HG02885 (cell line): ENCODE results near the gene ATP2B2.

Experiments
- ATAC-seq: cut with Tn5 transposase; IDR thresholded peaks from one replicate; pipeline ENCODE4 v1.9.1; 2021; ENCODE audit warnings: mild to moderate bottlenecking; ENCODE audit not compliant: unreplicated experiment, poor library complexity

ATP2B2 gene

DNA sequence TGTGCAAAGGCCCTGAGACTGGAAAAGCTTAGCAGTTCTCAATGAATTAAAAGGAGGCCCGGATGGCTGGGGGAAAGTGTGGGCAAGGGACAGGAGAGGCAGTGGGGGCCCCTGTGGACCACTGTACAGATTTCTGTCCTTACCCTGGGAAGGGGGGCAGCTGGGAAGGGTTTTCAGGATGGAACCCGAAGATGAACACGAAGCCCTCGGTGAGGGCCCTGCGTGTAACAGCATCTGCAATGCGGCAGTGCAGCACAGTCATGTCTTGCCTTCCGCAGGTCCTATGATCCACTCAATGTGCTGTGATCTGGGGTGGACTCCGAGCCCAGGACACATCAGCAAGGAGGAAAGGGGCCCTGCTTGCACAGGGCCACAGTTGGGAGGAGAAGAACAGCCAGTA is 7.9 kb upstream of the ATP2B2 start:
- ATAC-seq: no peak

DNA sequence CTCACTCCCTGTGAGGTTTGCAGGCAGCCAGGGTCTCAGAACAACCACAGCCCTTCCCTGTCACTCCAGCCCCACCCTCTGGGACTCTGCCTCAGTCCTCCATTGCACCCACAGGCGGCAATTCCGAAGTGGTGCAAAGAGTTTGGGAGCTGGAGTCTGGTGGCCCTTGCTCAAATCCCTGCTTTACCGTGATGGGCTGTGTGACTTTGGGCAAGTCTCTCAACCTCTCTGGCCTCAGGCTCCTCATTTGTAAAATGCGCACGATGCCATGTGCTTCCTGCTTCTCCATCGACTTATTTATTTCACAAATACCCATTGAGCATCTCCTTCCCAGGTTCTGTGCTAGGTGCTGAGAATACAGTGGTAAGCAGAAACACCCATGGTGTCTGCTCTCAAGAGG is 7.3 kb upstream of the ATP2B2 start:
- ATAC-seq: no peak

DNA sequence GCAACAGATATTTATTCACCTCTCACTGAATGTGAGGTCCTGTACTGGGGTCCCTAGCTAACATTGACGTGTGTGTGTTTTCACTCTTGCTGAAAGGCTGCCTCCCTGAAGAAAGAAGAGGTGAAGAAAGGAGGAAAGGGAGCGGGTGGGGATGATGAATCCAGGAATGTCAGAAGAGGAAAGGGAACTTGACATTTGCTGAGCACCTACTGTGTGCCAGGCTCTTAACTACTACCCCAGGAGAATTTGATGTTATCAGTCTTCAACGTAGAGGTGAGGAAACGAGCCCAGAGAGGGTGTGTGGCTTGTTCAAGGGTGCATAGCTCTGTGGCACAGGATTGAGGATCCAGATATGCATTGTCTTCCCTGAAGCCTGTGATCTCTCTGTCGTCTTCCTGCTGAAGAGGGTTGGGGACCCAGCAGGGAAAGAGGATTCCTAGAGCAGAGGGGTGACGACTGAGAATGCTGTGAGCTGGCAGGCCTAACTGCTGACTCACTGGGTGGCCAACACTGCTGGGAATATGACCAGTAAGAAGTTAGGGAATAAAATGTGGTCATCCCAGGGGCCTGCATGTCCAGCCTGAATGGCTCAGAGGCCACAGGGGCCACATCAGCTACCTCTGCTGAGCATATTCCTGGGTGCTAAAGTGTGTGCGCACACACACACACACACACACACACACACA is 6.6 kb upstream of the ATP2B2 start:
- no peak for ATAC-seq

DNA sequence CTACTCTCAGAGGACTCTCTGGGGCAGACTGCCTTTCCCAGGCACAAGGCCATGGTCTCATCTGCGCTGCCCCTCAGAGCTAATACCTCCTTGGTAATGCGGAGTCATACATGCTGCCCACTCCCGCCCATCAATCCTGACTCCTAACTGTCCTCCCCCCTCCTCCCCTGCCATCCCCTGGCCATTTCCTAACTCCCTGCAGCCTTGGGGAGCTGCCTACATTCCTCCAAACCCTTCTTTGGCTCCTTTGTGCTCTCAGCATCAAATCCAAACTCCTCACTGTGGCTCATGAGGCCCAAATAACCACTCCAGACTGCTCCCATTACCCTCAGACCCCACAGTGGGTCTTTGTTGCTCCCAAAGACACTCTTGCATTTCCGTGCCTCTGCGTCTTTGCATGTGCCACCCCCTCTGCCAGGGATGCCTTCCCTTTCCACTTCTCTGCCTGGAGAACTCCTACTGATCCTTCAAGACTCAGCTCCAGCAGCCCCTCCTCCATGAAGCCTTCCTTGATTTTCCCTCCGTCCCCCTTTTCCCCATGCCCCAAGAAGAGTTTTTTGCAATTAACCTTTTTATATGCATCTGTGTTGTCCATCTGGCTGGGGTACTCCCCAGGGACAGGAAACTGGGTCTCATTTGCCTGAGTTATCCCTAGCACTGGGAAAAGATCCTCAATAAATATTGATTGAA is 5.5 kb upstream of the ATP2B2 start:
- no peak for ATAC-seq

DNA sequence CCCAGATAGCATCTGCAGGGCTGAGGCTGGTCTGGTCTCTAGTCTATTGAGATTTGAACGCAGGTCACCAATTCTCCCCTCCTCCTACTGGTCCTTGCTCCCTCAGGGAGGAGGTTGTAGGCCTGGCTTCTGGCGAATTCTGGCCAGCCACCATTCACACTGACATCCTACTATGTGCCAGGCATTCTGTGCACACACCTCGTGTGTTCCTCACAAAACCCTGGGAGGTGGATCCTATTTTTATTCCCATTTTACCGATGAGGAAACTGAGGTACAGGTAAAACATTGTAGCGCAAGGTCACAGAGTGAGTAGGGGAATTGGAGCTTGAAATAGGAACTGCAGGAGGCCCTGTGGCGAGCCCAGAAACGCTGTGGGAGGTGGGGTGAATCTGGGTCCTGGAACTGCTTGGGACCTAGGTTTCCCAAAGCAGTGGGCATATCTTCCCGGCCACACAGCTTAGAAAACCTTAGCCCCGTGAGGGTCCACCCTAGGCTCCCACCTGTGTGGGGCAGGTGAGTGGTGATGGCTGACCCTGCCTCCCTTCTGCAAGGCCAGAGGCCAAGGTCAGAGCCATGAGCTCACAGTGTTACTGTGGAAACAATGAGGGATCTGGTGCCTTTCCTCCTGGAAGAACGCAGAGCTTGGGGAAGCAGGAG is 4.8 kb upstream of the ATP2B2 start:
- ATAC-seq: no peak

DNA sequence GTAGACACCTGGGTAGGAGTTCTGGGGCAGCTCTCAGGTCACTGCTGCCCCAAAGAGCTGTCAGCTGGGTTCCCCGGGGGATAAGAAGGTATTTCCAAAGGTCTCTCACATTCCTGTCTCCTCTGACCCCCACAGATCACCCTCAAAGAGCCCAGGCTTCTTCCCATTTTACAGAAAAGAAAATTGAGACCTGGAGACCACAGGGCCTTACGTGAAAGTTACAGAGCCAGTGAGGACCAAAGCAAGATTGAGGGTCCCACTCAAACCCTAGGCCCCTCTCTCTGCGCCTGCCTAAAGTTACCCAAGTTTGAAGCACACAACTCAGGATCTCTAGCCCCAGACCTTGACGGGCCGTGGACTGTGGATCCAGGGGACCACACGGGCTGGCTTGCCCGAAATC is 3.9 kb upstream of the ATP2B2 start:
- no peak for ATAC-seq

DNA sequence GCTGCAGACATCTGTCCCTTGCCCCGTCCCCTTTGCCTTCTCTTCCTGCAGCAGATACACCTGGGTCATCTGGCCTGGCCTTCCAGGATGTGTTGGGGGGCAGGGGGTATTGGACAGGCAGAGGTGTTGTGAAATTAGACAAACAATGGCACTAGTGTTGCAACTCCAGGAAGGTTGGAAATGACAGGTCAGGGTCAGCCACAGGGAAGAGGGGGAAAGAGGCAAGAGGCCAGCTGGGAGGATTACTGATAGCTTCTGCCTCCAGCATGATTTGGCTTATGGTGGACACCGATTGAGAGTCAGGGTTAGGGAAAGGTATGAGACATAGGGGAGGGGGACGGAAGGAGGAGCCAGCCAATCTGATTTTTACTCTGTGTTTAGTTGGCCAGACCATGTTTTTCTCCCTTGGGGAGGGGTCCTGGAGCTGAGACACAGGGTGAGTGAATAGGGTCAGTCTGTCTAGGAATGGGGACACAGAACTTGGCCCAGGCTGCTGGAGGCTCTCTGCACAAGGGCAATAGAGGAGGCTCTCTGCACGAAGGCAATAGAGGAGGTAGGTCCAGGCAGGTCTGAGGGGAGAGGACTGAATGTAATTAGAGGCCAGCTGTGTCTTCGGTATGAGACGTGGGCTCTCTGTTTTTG is 3.4 kb upstream of the ATP2B2 start:
- ATAC-seq: no peak

DNA sequence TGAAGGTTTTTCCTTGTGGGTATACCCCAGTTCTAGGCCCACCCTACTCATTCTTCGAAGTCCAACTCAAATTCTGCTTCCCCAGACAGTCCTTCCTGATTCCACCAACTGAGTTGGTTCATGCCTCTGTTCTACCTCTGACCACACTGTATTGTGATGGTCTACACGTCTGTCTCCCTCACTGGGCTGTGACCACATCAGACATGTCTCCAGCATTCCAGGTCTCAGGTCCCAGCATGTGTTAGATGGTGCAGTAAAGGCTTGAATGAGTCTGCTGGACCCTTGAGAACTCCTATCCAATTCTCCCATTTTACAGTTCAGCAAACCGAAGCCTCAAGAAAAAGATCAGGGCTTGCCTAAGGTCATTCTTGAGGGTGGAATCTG is 2.8 kb upstream of the ATP2B2 start:
- ATAC-seq: no peak

DNA sequence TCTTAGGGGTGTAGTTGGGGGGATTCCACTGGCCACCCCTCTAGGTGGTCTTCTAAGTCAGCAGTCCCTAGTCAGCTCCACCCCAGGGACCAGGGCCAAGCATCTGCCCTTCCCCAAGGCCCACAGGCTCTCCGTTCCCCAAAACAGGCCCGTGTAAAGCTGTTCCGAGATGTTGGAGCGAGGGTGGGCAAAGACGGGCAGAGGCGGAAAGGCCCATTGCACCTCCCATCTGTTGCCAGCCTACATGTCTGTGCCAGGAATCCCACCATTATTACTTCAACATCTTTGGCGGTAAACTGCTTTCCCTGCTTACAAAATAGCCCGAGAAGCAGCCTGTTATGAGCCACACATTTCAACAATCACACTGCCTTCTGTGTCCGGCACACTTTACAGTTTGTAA is 1.9 kb upstream of the ATP2B2 start:
- no peak for ATAC-seq

DNA sequence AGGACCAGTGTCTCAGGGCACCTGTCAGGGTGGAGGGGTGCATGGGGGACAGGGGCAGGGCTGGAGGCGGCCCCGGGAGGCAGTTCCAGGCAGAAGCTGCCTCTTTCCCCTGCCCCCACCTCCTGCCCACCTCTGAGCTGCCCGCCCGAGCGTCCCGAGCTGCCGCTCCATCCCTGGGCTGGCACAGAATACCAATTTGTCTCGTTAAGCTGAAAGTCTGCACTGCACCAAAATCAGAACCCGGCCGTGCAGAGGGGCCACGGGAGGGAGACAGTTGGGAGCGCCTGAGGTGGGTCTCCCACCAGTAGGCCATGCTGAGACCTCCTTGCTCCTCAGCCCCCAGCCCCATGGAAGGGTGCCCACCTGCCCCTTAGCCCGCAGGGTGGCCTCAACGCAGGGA is 1.3 kb upstream of the ATP2B2 start:
- ATAC-seq: no peak

DNA sequence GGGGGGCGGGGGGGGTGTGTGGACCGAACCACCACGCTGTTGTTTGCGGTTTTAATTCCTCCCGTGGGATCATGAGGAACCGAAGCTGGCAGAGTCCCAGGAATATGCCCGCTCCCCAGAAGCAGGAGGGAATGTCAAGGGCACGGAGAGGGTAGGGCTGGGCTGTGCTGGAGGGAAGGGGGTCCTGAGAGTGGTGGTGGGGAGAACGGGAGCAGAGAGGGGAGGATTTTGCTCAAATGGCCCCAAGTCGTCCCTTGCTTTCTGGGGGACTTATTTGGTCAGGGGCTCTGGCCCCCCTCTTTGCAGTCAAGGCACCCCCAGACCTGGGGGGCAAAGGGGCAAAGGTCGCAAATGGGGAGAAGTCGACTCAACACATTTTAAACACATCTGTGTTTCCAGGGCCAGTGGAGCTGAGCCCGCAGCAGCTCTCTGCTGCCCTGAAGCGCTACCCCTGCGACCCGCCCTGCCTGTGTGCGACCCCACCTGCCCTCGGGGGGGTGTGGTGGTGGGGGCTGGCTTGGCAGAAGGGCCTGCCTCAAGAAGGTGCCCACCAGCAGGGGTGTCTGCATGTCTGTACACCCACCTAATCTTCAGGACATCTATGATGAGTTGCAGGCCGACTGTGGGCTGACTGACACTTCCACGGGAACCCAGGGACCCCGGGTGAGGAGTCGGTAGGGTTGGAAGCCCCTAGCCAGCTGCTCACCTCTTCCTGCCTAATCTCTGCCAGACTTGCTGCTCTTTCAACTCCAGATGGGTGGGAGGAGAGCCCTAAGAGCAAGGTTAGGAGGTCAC is 602 bp upstream of the ATP2B2 start:
- no peak for ATAC-seq

DNA sequence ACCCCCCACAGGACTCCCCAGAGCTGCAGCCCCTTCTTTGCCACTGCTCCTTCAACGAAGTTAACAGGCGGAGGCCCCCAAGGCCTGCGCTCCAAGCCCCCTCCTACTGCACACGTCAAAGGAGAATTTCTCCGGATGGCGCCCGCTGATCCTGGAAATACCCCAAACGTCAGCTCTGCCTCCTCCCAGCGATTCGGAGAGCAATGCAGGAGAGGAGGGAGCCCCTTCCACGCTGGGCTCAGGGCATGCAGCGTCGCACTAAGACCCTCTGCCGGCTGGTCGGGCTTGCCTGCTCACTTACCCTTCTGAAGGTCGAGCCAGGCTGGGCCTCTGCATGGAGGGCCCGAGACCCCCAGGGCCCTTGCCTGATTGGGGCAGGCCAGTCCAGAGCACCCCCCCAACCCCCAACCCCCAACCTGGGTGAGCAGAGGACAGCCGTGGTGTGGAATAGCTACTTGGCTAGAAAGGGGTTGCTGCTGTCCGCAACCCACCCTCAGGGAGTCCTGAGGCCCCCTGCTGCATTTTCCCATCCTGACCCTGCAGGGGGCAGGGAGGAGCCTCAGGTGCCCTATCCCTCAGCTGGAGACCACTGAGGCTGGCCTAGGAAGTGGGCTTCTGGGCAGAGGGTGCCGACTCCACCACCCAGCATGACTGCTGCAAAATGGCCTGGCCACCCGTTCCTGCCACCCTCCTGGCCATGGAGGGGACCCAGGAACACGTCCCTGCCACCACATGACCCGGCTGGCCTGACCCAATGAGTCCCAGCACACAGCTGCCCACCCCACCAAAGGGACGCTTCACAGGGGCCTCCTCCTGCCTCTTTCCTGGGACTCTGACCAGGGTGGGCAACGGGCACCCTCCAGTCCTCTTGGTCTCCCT is 976 bp downstream of the ATP2B2 start:
- no peak for ATAC-seq

DNA sequence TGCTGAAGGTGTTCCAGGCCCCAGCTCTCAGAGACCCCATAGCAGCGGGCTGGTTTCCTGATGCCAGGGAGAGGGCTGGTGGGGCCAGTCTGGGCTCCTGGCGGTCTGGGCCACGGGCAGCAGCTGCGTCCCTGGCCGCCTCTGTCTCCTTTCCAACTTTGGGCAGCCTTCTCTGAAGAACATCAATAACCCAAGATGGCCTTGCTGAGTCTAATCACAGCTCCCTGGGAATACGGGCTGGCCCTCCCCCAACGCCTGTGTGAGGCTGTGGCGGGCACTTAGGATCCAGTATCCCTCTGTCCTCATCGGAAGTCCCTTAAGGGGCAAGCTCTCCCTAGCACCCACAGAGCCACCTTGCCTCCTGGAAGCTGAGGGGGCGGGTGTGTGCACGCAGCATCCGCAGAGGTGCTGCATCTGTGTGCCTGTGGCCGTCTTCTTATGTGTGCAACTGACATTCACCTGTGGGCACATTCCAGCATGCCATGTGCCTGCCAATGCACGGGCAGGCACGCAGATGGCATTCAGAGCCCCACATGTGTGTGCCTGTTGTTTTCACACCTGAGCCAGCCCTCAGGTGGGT is 2.1 kb downstream of the ATP2B2 start:
- no peak for ATAC-seq

DNA sequence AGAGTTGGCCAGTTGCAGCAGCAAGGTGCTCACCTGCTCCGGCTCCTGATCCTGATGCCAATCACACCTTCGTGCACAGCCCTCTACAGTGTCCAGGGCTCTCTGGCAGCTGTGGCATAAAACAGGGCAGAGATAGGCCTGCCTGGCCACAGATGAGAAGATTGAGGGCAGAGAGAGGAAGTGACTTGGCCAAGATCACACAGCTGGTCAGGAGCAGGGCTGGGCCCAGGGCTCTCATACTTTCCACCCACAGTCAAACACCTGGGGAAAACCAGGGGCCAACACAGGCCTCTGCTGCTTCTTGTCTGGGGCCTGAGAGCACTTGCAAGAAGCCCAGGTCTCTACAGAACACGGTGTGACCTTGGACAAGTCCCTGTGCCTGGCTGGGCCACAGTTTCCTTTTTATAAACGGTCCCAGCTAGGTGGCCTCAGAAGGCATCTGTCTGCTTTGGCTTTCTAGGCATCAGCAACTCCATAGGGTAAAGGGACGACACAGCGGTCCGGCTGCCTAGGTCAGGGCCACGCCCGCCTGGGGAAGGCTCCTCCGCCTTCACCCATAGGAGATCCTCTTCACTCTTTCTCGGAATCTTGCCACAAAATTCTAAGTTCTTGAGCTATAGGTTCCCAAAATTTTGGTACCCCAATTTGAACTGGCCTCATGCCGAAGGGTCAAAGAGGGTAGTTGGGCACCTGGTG is 3.1 kb downstream of the ATP2B2 start:
- ATAC-seq: no peak

DNA sequence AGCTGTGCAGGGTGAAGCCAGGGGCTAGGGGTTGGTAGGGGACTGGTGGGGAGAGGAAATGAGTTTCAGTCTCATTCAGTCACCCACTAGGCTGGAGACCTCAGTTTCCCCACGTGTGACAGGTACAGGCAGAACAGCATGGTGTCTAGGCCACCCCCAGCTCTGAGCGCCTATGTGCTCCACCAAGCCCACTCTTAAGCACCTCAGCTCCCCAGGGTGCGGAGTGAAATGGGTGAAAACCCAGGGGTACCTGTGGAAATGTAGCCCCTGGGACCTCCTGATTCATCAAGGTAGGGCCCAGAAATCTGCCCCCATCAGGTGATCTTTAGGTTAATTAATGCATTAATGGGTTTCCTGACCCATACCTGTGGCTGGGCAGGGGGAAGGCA is 3.7 kb downstream of the ATP2B2 start:
- no peak for ATAC-seq

DNA sequence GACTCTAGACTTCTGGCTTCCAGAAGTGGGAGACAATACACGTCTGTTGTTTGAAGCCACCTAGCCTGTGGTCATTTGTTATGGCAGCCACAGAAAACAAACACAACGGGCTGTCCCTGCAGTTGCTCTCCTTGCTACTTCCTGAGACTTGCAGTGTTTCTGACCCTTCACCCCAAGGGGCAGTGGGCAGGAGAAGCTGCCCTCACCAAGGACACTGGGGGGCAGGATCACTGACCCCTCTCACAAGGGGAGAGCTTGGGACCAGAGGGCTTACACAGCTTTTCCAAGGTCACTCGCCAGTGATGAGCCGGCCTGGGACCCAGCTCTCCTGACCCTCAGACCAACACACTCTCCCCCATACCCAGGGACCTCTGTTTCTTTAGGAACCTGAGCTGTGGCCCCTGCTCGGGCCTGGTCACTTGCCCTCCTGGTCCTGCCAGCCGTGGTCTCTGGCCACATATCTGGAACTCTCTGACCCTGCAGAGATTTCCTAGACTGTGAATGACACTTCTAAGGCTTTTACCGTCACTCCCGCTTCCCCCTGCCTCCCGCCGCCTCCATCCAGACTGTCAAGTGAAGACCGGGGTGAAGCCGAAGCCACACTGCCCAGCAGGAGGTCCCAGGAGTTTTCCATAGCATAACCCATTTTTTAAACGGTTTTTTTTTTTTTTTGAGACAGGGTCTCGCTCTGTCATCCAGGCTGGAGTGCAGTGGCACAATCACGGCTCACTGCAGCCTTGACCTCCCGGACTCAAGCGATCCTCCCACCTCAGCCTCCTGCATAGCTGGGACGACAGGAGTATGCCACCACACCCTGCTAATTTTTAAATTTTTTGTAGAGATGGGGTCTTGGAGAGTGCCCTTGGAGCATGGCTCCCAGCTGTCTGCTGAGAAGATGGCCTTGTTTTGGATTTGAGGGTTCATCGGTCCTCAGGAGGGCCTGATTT is 4.4 kb downstream of the ATP2B2 start:
- ATAC-seq: no peak

DNA sequence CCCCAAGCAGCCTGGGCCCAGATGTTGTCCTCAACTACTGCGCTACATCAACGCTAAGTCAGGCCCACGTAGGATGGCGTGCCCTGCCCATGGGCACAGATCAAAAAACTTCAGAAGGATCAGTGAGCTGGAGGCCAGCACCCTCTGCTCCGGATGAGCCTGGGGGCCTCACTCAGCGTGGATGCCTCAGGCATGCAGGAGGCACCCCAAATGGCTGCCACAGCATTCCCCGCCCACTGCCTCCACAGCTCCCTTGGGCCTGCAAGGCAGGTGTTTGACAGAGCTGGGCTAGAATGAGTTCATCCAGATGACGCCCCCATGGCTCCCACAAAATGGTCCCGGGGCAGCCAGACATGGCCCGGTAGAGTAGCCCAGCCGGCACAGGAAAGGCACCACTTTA is 7.1 kb downstream of the ATP2B2 start:
- ATAC-seq: no peak

DNA sequence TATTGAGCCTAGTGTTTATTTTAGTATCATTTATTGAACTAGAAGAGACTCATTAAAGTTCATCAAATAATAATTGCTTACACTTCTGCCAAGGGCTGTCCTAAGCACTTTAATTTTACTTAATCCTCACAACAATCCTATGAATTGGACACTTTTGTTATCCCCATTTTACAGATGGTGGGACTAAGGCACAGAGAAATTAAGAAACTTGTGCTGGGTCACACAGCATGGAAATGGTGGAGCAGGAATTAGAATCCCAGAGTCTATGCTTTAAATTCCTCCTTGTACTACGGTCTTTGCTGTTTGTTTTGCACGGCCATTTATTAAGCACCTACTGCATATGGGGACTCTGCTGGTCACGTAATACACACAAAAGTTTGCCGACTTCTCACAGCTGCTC is 7.9 kb downstream of the ATP2B2 start:
- ATAC-seq: no peak
